GM19324 (cell line): ENCODE data around the gene NTM.

Experiments
- ATAC-seq: cut with Tn5 transposase; IDR thresholded peaks from one replicate; pipeline ENCODE4 v1.9.1; 2021; ENCODE audit warnings: mild to moderate bottlenecking, moderate library complexity; ENCODE audit not compliant: unreplicated experiment, low FRiP score

The NTM gene

DNA sequence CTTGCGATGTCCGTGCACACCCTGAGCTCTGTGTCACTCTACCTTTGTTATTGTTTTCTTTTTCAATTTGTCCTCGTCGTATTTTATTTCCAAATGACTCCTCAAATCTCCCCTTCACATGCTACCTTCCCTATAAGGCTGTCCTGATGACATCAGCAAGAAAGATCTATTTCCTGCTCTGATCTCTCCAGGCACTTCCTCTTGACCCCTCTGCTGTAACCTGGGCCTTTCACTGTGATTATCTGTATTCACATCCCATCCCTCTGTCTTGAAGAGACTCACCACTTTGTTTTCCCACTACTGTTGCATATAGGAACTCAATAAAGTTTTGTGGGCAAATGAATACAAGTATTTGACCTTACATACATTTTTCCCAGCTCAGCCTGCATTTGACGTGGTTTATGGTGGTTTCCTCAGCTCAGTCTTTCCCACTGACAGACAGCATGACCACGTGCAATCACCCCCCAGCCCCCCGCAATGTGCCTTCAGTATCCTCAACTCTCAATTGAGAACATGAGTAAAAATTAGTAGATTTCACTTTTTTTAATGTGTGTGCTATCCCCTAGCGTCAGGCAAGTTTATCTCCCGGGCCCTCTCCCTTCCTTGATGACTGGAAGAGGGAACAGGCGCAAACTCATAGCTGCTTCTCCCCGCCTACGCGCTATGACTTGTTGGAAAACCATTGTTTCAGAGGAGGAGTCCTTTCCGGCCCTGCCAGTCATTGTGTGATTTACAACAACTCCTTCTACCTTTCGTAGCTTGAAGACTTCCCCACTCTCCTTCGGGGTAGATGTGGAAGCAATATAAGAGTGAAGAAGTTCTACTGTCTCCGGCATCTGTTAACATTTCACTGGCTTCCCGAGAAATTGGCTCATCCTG is 498.5 kb downstream of the NTM start:
- ATAC-seq: no peak

DNA sequence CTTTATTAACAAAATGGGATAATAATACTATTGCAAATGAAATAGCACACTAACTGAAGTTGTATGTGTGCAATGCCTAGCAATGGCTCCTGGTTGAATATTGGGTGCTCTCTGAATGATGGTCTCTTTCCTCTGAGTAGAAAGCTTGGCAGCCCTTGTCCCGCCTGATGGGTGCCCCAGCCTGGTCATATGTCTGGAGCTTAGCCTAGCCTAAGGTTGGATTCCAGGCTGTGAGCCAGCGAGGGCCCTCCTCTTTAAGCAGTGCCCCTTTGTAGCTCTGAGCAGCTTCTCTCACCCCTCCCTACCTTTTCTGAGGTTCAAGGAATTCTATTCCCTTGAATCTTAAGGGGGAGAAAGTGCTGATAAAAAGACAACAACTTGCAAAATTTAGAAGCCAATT is 499.9 kb downstream of the NTM start:
- ATAC-seq: no peak

DNA sequence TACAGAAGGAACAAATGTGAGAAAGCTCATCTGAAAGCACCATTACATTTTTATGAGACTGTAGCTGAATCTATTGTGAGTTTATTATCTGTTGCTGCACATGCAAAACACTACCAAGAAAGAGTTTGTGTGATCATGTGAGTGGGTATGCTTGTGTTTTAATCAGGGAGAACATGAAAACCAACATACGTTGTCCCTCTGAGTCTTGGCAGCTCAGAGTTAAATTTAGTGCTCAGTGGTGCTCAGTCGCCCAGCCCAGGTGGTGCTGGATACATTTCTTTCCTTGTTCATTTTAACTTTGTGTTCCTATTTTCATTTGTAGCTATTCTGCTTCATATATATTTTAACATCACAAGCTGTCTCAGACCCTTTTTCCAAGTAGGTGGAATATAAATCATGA is 500.6 kb downstream of the NTM start:
- ATAC-seq: no peak

DNA sequence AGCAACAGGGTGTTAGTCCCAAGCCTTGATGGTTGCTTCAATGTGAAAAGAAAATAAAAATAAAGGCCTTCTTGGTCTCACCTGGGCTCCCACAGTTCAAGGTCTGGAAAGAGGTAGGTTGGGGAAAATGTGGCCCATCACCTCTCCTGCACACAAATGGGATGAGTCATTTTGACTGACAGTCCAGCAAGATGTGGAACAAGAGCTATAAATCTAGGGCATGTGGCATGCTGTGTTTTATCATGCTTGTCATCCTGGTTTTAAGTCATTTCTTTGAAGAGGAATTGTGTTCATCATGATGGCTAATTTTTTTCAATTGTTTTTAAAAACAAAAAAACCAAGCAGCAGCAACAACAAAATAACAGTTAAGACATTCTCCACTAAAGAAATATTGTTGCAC is 503.7 kb downstream of the NTM start:
- no peak for ATAC-seq

DNA sequence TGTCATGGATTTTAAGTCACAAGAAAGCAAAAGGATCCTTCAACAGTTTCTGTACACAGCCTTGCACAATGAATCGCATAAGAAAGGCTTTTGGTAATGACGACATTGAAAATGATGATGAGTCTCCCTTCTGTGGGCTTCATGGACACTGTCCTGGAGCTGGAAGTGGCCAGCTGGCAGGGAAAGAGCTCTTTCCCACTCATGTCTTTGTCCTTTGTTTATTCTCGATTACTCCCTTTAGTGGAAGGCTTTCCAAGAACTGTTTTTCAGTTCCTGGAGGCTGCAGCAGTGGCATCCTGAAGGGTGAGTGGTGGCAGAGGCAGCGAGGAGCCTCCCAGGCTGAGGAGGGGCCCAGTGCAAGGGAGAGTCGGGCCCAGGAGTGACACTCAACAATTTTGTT is 505.2 kb downstream of the NTM start:
- no peak for ATAC-seq

DNA sequence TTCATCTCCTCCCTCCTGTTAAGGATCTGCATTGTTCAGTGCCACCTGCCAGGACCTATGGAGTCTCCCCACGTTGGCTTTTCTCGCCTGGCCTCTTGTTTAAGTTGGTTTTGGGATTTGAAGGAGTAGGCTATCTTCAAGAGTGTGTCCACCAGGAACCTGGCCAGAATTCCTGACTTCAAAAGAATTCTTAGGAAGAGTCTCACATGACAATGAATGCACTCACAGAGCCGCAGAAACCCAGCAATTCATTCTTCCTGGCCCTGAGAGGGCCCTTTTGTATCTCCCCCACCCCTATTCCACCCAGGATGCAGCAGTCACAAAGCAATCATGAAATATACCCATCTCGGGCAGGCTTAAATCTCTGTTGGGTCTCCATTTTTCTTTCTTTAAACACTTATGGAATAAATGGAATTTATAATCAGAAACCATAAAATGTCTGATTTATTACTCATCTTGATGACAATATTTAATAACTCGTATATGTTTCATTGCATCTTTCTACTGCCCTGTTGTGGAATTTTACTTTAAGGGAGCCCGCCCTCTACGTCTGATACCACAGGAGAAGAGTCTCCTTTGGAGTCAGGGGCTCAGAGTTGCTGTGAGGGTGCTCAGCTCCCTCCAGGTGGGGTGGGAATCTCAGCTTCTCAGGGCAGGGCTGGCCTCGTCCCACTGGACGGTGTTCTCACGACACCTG is 507.0 kb downstream of the NTM start:
- no peak for ATAC-seq

DNA sequence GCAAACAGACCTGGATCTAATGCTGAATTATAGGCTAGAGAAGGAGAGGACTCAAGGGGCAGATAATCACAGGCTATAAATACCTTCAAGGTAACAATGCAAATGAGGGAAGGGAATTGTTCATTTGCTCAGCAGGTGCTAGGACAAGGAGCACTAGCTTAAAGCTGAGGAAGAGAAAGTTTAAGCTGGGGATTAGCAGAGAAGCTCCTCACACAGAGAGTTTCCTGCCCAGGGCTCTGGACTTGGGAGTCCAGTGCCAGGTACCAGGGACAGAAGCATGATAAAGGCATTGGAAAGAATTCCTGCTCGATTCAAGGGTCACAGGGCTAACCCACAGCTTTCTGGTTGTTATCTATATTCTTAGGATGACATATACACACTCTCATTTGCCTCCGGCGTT is 509.9 kb downstream of the NTM start:
- ATAC-seq: no peak

DNA sequence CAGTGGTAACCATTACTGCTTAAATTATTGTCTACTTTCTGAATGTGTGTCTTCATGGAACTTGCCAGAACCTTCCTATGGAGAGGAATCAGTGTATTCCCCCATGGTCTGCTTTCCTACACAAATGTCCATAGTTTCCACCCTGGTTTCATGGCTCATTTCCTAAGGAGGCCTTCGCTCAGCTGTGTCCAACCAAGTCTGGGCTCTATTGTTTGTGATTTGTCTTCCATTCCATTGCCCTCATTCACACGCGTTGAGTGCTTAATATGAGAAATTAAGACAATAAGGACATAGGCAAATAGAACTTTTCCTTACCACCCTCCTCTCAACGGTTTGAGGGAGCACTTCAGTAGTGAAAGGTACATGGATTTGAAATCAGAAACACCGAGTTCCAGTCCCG is 510.6 kb downstream of the NTM start:
- ATAC-seq: no peak

DNA sequence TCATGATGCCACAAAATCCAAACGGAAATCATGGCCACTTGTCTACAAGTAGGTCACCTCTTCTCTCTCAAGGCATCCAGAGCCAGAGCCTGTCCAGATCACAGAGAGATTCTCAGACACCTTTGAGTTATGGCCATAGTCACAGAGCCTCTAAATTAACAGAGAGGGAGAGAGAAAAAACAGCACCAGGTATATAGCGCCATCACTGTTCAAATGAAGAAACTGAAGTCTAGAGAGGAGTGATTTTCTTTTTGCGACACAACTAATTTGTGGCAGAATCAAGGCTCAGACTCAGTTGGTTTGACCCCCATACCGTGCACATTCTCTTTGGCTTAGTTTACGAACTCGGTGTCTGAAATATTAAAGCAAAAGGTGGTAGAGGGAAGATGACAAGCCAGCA is 512.9 kb downstream of the NTM start:
- no peak for ATAC-seq

DNA sequence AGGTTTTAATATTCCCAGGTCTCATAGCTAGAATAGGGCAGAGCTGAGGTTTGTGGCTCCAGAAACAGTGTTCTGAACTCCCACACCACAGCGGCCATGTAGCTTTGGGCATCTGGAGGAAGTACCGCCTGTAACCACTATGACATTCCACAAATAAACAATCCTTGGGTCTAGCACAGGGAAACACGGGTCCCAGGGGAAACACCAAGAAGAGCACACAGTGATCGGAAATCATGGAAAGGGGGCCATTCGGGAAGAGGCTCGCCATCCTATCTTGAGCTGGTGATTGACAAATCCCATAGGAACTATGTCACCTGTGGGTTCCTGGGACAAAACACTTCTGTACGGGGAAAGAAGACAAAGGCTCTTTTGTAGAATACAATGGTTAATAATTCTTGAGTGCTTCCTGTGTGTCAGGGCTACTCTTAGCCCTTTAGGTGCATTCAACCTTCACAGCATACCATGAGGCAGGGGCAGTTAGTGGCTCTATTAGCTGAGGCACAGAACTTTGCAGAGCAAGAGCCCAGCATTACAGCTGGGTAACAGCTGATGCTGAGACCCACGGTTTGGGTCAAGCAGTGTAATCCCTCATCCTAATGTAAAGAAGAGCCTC is 514.2 kb downstream of the NTM start:
- ATAC-seq: peak; percentile 57

DNA sequence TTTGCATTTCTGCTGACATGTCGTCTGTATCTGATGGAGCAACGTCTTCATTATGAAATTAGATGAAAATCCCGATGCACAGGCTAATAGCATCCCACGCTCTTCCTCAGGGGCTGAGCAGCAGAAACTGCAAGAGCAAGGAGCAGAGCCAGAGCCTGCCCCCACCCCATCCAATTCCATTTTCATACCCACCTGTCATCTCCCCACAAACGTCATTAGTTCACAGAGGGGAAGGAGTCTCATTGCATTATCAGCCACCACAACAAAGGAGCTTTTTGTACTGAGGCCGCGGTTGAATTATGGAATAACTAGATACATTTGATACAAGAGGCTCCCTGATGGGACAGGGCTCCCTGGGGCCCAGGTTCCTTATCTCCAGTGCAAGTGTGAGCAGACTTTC is 515.0 kb downstream of the NTM start:
- ATAC-seq: no peak

DNA sequence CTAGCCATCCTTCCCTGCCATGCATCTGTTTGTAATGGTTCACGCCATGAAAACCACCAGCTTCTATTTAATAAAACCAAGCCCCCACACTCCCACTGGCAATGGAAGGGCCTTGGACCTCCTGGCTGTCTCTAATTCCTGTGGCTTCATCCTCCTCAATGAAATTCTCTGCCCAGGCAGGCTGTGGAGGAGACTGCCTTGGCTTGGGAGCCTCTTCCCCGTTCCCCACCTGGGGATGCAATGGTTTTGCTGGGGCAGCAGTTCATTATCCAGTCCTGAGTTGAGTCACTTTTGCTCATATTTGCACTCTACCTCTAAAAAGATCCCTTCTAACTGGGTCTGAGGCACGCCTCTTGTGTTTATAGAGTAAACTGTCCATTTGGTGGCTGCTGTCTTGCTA is 515.8 kb downstream of the NTM start:
- ATAC-seq: no peak

DNA sequence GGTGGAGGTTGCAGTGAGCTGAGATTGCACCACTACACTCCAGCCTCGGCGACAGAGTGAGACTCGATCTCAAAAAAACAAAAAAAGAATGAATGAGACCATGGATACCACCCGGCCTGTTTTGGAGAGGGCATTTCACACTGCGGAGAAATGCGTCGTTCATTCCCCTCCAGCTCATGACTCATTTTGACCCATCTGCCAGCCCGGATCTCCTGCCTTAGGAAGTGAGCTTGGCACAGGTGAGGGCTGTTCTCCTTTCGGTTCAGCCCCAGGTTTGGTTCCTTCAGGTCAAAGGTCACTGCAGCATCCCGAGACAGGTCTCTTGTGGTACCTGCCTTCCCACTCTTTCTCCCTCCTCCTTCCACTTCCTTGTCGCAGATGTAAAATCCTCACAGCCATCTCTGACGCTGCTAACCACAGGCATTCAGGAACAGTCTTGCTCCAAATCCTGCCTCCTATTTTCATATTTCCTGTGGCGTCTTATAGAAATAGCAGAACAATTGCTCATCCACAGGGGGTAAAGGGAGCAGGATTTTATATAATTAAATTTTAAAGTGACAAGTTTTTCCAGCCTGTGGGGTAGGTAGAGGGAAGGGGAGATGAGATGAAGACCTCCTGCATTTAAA is 517.9 kb downstream of the NTM start:
- no peak for ATAC-seq

DNA sequence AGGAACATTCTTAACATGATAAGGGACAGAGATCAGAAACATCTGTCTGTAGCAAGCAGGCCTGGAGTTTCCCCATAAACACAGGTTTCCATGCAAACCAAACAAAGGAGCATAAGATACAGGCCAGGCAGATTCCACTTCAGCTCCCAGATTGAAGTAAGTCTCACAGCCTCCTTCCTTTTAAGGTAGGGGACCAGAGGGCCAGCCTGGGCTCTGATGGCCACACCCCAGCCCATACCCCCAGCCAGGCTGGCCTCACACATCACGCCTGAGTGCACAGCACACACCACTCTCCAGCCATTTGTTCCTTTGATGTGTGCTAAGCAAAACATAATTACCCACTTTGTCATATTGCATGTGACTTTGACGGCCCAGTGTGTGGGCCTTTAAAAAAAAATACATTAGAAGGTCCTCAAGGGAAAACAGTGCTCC is 518.7 kb downstream of the NTM start:
- ATAC-seq: no peak

DNA sequence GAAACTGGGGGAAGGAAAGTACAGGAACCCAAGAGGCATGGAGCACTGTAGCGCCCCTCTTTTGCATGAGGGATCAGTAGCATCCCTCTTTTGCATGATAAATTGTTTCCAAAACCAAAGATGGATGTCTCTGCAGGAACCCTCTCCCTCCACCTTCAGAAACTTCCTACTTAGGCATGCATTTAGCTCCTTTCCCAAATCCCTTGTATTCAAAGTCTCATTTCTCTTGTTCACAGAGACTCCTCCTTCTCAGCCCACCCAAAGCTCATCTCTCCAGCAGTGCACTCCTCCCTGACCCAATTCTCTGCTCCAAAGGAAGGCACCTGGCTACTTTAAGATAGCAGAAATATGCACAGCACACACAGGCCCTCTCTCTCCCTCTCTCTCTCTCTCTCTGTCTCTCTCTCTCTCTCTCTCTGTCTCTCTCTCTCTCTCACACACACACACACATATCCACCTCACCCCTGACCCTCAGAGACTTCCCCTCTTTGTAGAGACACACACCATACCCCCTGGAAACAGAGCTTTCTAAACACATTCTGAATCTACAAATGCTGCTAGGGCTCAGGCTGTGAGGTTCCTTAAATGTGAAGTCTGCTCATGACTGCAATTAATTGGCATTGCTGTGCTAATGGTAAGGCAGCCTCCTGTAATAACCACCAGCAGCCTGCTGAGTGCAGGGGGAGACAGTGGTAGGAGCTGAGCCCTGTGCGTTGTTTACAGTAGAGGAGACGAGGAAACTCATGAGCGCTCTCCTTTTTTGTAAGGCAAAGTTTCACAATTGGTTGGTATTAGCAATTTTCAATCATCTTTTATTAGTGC is 519.6 kb downstream of the NTM start:
- no peak for ATAC-seq

DNA sequence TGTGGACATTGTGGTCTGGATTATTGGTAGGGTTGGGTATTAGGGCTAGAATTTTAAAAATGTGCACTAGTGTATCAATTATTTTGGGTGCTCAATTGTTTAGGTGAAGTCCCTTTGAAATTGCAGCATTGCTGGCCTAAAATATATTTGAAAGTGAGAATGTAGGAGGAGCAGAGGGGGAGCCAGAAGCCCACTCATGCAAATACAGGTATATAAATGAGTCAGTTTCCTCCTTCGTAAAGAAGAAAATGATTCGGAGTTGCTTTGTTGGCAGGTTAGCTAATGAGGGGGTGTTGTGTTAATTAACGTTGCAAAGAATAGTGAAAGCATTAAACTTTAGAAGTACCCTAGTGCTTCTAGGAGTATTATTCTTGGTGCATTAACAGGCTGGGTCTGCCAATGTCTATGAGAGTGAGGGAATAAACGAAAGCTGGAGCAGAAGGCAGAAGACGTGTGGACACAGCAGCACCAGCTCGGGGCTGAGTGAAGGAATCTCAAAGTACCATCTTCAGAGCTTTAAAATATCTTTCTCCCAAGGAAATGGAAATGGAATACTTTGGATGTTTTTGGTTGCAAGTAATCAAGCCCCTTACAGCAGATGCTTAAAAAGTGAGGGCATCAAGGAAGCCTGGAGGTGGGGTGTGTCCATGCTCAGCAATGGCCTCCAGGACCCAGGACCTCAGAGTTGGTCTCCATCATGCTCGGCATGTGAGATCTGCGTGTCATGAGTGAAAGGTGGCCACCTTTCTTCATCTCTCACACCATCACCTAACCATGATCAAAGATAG is 522.9 kb downstream of the NTM start:
- peak; percentile 84 for ATAC-seq

DNA sequence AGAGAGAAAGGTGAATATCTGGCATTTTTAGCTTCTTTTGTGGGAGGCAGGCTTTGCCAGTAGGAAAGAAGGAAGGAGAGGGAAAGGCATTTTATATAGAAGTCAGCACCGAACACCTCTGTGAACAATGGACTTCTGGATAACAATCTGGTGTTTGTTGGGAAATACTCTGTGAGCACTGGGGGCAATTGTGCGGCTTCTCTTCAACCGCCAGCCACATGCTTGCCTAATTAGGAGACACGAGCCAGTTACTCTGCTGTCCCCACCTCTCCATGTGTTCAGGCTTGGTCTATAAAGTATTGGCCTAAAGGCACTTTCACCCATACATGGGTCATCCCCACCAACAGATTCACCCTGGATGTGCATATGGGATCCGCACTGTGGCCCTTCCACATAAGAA is 523.6 kb downstream of the NTM start:
- no peak for ATAC-seq

DNA sequence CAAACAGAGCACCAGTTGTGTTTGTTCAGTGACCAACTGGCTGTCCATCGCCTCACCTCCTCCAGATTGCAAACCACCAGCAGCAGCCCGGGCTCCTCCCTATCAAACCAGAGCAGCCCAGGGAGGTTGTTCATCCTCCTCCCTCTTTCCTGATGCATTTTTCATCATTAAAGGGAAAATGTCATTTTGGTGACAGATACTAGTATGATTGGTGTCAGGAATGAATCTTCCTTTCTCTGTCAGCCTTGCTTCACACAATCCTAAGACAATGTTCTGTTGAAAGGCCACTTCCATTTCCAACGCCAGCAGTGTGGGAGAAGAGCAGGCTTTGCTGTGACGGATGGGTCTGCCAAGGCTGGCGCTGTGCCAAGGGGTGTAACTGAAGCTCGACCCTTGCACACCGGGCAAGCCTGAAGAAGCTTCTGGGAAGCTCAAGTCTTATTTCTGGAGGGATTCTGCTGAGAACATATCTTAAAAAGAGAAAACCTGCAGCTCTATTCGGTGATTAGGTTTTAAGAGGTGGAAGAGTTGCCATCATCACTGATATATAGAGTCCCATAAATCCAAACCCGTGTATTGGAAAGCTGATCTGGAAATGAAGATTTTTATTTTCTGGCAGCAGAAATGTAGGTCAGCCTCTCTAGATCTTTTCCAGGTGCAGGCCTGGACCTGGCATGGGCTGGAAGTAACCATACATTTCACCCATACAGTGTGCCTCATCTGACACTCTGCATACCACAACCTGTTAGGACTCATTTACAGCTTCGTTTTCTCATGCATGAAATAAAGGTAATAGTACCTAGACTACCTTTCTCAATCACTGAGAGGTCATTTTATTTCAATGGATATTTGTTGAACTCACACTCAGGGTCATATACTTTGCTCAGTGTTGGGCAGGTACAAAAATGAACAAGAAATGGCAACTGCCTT is 524.5 kb downstream of the NTM start:
- no peak for ATAC-seq
